ENCODE measurements around the gene PRDM16. TPM values are rescaled to one million over a fixed set of nuclear protein-coding genes. Genes with fewer than 3 reads are reported as not detected.

The PRDM16 gene
- total RNA-seq, 1 experiment from 2014 or later = 1.6 TPM

GRCh38 chr1:3432306-3432705 is 363.3 kb downstream of the PRDM16 start (continued):
- TF ChIP-seq AFF4 (CRISPR knock-in tag; IDR thresholded peaks at IDR 0.05; ENCODE audit: borderline replicate concordance) (no peak), E2F1 (CRISPR knock-in tag; IDR thresholded peaks at IDR 0.05) (no peak), MAX (CRISPR knock-in tag; IDR thresholded peaks at IDR 0.05) (no peak), ZNF532 (CRISPR knock-in tag; IDR thresholded peaks at IDR 0.05; ENCODE audit: borderline replicate concordance) (no peak), KAT7 (CRISPR knock-in tag; IDR thresholded peaks at IDR 0.05; ENCODE audit: borderline replicate concordance) (no peak), RORB (CRISPR knock-in tag; IDR thresholded peaks at IDR 0.05) (no peak), ZNF425 (CRISPR knock-in tag; conservative IDR thresholded peaks at IDR 0.05) (no peak), CDX4 (CRISPR knock-in tag; IDR thresholded peaks at IDR 0.05; ENCODE audit: borderline replicate concordance) (no peak), ZNF121 (CRISPR knock-in tag; IDR thresholded peaks at IDR 0.05) (no peak)

GRCh38 chr1:3433076-3433475 is 364.1 kb downstream of the PRDM16 start:
- Mint-ChIP-seq H3K27me3 (ENCODE audit: low read depth) (no peaks in the 10 kb centered on the region), H3K4me1 (peaks cover 3% of the 10 kb centered on the region; the same call in 1 of the 2 replicates), H3K27ac (no peak overlapping the region), H3K9me3 (no peaks in the 10 kb centered on the region), H3K36me3 (no peaks in the 10 kb centered on the region), H3K4me3 (no peak overlapping the region)
- ChIA-PET CTCF (interaction anchor here (2.8 kb wide), 1 partner anchor 39 kb away, joined by 18 read pairs; no protein-coding TSS in a partner anchor), POLR2A (no interaction called here)
- DNase-seq (ENCODE audit: low spot score) (no peak), ATAC-seq (no peak)
- no peak for TF ChIP-seq OVOL2 (CRISPR knock-in tag; IDR thresholded peaks at IDR 0.05; ENCODE audit: borderline replicate concordance)
- no peak for TF ChIP-seq GRHL2 (CRISPR knock-in tag; IDR thresholded peaks at IDR 0.05; ENCODE audit: insufficient replicate concordance, severe bottlenecking)
- no peak for TF ChIP-seq FOXJ3 (CRISPR knock-in tag; IDR thresholded peaks at IDR 0.05; ENCODE audit: borderline replicate concordance)
- TF ChIP-seq STAT6 (CRISPR knock-in tag; conservative IDR thresholded peaks at IDR 0.05; ENCODE audit: low read depth) = no peak
- TF ChIP-seq PREB (CRISPR knock-in tag; IDR thresholded peaks at IDR 0.05; ENCODE audit: borderline replicate concordance) = no peak
- no peak for TF ChIP-seq MAX (CRISPR knock-in tag; IDR thresholded peaks at IDR 0.05)
